HG02970 (cell line): ENCODE data around the gene MAPKAP1.

Experiments used
- ATAC-seq: cut with Tn5 transposase; IDR thresholded peaks from one replicate; pipeline ENCODE4 v1.9.1; 2021; ENCODE audit warnings: mild to moderate bottlenecking, moderate library complexity, moderate number of reproducible peaks; ENCODE audit not compliant: unreplicated experiment, low FRiP score

Gene MAPKAP1

GRCh38 chr9:125706651-125707471 lies at the start of gene MAPKAP1:
Gene MAPKAP1, minus strand, starts transcription at chr9:125707208. Its CDS starts 34,634 bp downstream, at chr9:125672574.
- ATAC-seq = peak; percentile 92

- no peak for ATAC-seq
These were observed 49.5 kb upstream of the MAPKAP1 start for GRCh38 chr9:125756518-125756917.

- ATAC-seq = no peak
These were observed 48.3 kb upstream of the MAPKAP1 start for GRCh38 chr9:125755340-125755739.

GRCh38 chr9:125754096-125754495 lies 47.1 kb upstream of the MAPKAP1 start:
- ATAC-seq = no peak

- ATAC-seq = no peak
These were observed 45.1 kb upstream of the MAPKAP1 start for GRCh38 chr9:125752070-125752628.

- no peak for ATAC-seq
These were observed 43.6 kb upstream of the MAPKAP1 start for GRCh38 chr9:125750627-125751011.

GRCh38 chr9:125749951-125750626 lies 43.1 kb upstream of the MAPKAP1 start:
- ATAC-seq = no peak

GRCh38 chr9:125749287-125749935 lies 42.4 kb upstream of the MAPKAP1 start:
- ATAC-seq = no peak

- no peak for ATAC-seq
These were observed 41.6 kb upstream of the MAPKAP1 start for GRCh38 chr9:125748446-125749099.

- ATAC-seq = no peak
These were observed 40.9 kb upstream of the MAPKAP1 start for GRCh38 chr9:125747765-125748445.

- peak; percentile 14 for ATAC-seq
These were observed 40.2 kb upstream of the MAPKAP1 start, which contains the start of gene PBX3 for GRCh38 chr9:125747053-125747764. Gene PBX3, plus strand, starts transcription at chr9:125747373.

- no peak for ATAC-seq
These were observed 39.7 kb upstream of the MAPKAP1 start for GRCh38 chr9:125746774-125747052.

- peak; percentile 67 for ATAC-seq
These were observed 39.2 kb upstream of the MAPKAP1 start for GRCh38 chr9:125746017-125746773.

GRCh38 chr9:125745682-125746016 lies 38.6 kb upstream of the MAPKAP1 start:
- no peak for ATAC-seq

- no peak for ATAC-seq
These were observed 38.0 kb upstream of the MAPKAP1 start for GRCh38 chr9:125745018-125745417.

GRCh38 chr9:125744616-125745015 lies 37.6 kb upstream of the MAPKAP1 start:
- ATAC-seq = no peak

GRCh38 chr9:125743682-125744428 lies 36.8 kb upstream of the MAPKAP1 start:
- no peak for ATAC-seq

- no peak for ATAC-seq
These were observed 35.6 kb upstream of the MAPKAP1 start for GRCh38 chr9:125742657-125743056.
